AG09319 (cell line): Measurements from ENCODE around the gene ERC1.

Experiments
- DNase-seq: peaks from one replicate; pipeline ENCODE4 v3.0.0-alpha.2; 2010; ENCODE audit warnings: low read depth; ENCODE audit errors: extremely low read depth
- CTCF ChIP-seq: IDR thresholded peaks from 2 replicates; pipeline ENCODE4 v1.5.1; 2011; ENCODE audit warnings: low read depth, mild to moderate bottlenecking, inconsistent platforms, low read length, moderate library complexity

Gene ERC1

GRCh38 chr12:1279050-1279449, 288.0 kb downstream of the ERC1 start:
- DNase-seq = no peak
- no peak for TF ChIP-seq CTCF

- no peak for DNase-seq
- no peak for TF ChIP-seq CTCF
Measured at GRCh38 chr12:1280059-1280458, 289.0 kb downstream of the ERC1 start.

- DNase-seq = peak; percentile 22
- TF ChIP-seq CTCF = no peak
Measured at GRCh38 chr12:1281683-1282366, 290.8 kb downstream of the ERC1 start.

GRCh38 chr12:1282670-1283315, 291.8 kb downstream of the ERC1 start:
- TF ChIP-seq CTCF = no peak
- DNase-seq = no peak

GRCh38 chr12:1283316-1283715, 292.3 kb downstream of the ERC1 start:
- no peak for DNase-seq
- no peak for TF ChIP-seq CTCF

- no peak for TF ChIP-seq CTCF
- DNase-seq = no peak
Measured at GRCh38 chr12:1284611-1285010, 293.6 kb downstream of the ERC1 start.

GRCh38 chr12:1287446-1287975, 296.5 kb downstream of the ERC1 start:
- no peak for DNase-seq
- no peak for TF ChIP-seq CTCF
